IMR-90 (cell line): ENCODE measurements around the gene TNNI2. TPM values are rescaled to one million over a fixed set of nuclear protein-coding genes. Genes with fewer than 3 reads are reported as not detected.

Experiments
- ATAC-seq: fragments of 200-7000 bp; cut with Tn5 transposase; 2 replicates; pipeline ENCODE4 v1.9.1; 2020; ENCODE audit warnings: low read depth, mild to moderate bottlenecking, moderate library complexity
- BruUV-seq: library from RNA; stranded (reverse); fragments of 400-500 nt; replicated peaks from 2 replicates; lab custom pipeline; 2021; lab: Mats Ljungman, UMichigan
- CTCF ChIA-PET: fragments of 300-600 bp; formaldehyde crosslinking; extraction: SDS; loops from one replicate; lab custom pipeline; 2021; ENCODE audit warnings: antibody characterized with exemption; lab: Yijun Ruan, JAX
- POLR2A ChIA-PET: fragments of 300-600 bp; sonication (Branson Sonifier 250); formaldehyde crosslinking; loops from one replicate; lab custom pipeline; 2022; ENCODE audit warnings: antibody characterized with exemption; ENCODE audit not compliant: unreplicated experiment; lab: Charles Lee
- DNase-seq: peaks from one replicate; pipeline ENCODE4 v3.0.0; 2013
- H2AFZ ChIP-seq: replicated peaks from 2 replicates; pipeline ENCODE3; 2013; ENCODE audit warnings: low read length, mild to moderate bottlenecking; ENCODE audit not compliant: poor library complexity
- H2AK5ac ChIP-seq: 2 replicates; pipeline ENCODE4 v1.6.1; 2013; ENCODE audit warnings: low read depth, low read length, inconsistent platforms
- H2AK9ac ChIP-seq: replicated peaks from 2 replicates; pipeline ENCODE3; 2013; ENCODE audit warnings: mild to moderate bottlenecking, low read depth, low read length, moderate library complexity; ENCODE audit not compliant: poor library complexity
- H2BK120ac ChIP-seq: 2 replicates; pipeline ENCODE4 v1.6.1; 2013; ENCODE audit warnings: low read depth, low read length, inconsistent platforms
- H2BK15ac ChIP-seq: 3 replicates; pipeline ENCODE4 v1.6.1; 2013; ENCODE audit warnings: low read depth, low read length, inconsistent platforms
- H2BK20ac ChIP-seq: 2 replicates; pipeline ENCODE4 v1.6.1; 2013; ENCODE audit warnings: low read depth, mild to moderate bottlenecking, inconsistent platforms, low read length, moderate library complexity
- H2BK5ac ChIP-seq: 2 replicates; pipeline ENCODE4 v1.6.1; 2013; ENCODE audit warnings: mild to moderate bottlenecking, low read depth, low read length, inconsistent platforms; ENCODE audit not compliant: poor library complexity, severe bottlenecking
- H3K14ac ChIP-seq: replicated peaks from 2 replicates; pipeline ENCODE4 v1.6.1; 2013; ENCODE audit warnings: low read depth, low read length, inconsistent platforms
- H3K18ac ChIP-seq: 2 replicates; pipeline ENCODE4 v1.6.1; 2013; ENCODE audit warnings: low read depth, low read length, control low read depth
- H3K23ac ChIP-seq: 2 replicates; pipeline ENCODE4 v1.6.1; 2013; ENCODE audit warnings: low read depth, low read length, inconsistent platforms
- H3K27ac ChIP-seq: 2 replicates; pipeline ENCODE4 v1.5.1; 2013; ENCODE audit warnings: mild to moderate bottlenecking, control low read depth, low read length; ENCODE audit not compliant: insufficient read depth
- H3K27me3 ChIP-seq: 2 replicates; pipeline ENCODE4 v1.6.1; 2013; ENCODE audit warnings: low read length; ENCODE audit not compliant: control insufficient read depth, insufficient read depth
- H3K36me3 ChIP-seq: 2 replicates; pipeline ENCODE4 v1.6.1; 2013; ENCODE audit warnings: low read length, mixed read lengths; ENCODE audit not compliant: control insufficient read depth, insufficient read depth
- H3K4ac ChIP-seq: 2 replicates; pipeline ENCODE4 v1.6.1; 2013; ENCODE audit warnings: low read depth, low read length, inconsistent platforms
- H3K4me1 ChIP-seq: 2 replicates; pipeline ENCODE4 v1.6.1; 2013; ENCODE audit warnings: low read length, mixed read lengths; ENCODE audit not compliant: control insufficient read depth, insufficient read depth
- H3K4me2 ChIP-seq: 2 replicates; pipeline ENCODE4 v1.6.1; 2013; ENCODE audit warnings: low read depth, mild to moderate bottlenecking, control low read depth, low read length, moderate library complexity
- H3K4me3 ChIP-seq: 2 replicates; pipeline ENCODE4 v1.5.1; 2013; ENCODE audit warnings: low read depth, mild to moderate bottlenecking, control low read depth, low read length, moderate library complexity; ENCODE audit not compliant: insufficient read depth
- H3K56ac ChIP-seq: 2 replicates; pipeline ENCODE4 v1.6.1; 2013; ENCODE audit warnings: low read length, inconsistent platforms; ENCODE audit not compliant: insufficient read depth; ENCODE audit errors: extremely low read depth
- H3K79me1 ChIP-seq, 2 experiments: 2 replicates each; pipeline ENCODE4 v1.6.1; 2013; ENCODE audit warnings: low read length in 2 of 2, inconsistent platforms in 1 of 2, low read depth in 1 of 2
- H3K9ac ChIP-seq: 2 replicates; pipeline ENCODE4 v1.6.1; 2013; ENCODE audit warnings: low read depth, low read length, control low read depth
- H3K9me1 ChIP-seq: 2 replicates; pipeline ENCODE4 v1.6.1; 2013; ENCODE audit warnings: low read length, inconsistent platforms; ENCODE audit not compliant: insufficient read depth
- H3K9me3 ChIP-seq: 2 replicates; pipeline ENCODE4 v1.6.1; 2013; ENCODE audit warnings: low read length; ENCODE audit not compliant: control insufficient read depth, insufficient read depth
- H4K20me1 ChIP-seq: 2 replicates; pipeline ENCODE4 v1.6.1; 2013; ENCODE audit warnings: low read length, inconsistent platforms; ENCODE audit not compliant: insufficient read depth
- H4K5ac ChIP-seq: 2 replicates; pipeline ENCODE4 v1.6.1; 2013; ENCODE audit warnings: mild to moderate bottlenecking, low read depth, low read length, control low read depth
- H4K8ac ChIP-seq, 2 experiments: 2 replicates each; pipeline ENCODE4 v1.6.1; 2013; ENCODE audit warnings: low read depth in 2 of 2, low read length in 2 of 2, control low read depth in 1 of 2, inconsistent platforms in 1 of 2
- H4K91ac ChIP-seq: 2 replicates; pipeline ENCODE4 v1.6.1; 2013; ENCODE audit warnings: low read depth, low read length, inconsistent platforms; ENCODE audit not compliant: insufficient read depth
- ELK1 ChIP-seq: fragments of 150-350 bp; IDR thresholded peaks from 2 replicates; pipeline ENCODE4 v1.6.1; 2016; ENCODE audit warnings: low read depth, mild to moderate bottlenecking, low read length, moderate library complexity, borderline replicate concordance
- FOS ChIP-seq: fragments of 150-350 bp; IDR thresholded peaks from 2 replicates; pipeline ENCODE4 v1.6.1; 2016; ENCODE audit warnings: low read depth, low read length
- MAZ ChIP-seq: IDR thresholded peaks from 2 replicates; pipeline ENCODE4 v1.6.1; 2012; ENCODE audit warnings: low read depth, mild to moderate bottlenecking, low read length, improper control_type of control experiment, moderate library complexity, borderline replicate concordance
- NFE2L2 ChIP-seq: fragments of 150-350 bp; IDR thresholded peaks from 2 replicates; pipeline ENCODE4 v1.6.1; 2016; ENCODE audit warnings: low read depth, mild to moderate bottlenecking, low read length
- RAD21 ChIP-seq: IDR thresholded peaks from 2 replicates; pipeline ENCODE4 v1.6.1; 2012; ENCODE audit warnings: low read length, improper control_type of control experiment
- SMC3 ChIP-seq: fragments of 150-350 bp; IDR thresholded peaks from 2 replicates; pipeline ENCODE4 v1.6.1; 2016; ENCODE audit warnings: low read depth, mild to moderate bottlenecking, antibody characterized with exemption, low read length, moderate library complexity
- WGBS, 2 experiments: methylation state at CpG; one replicate each; pipeline versions ENCODE4 v1.1.5 to v1.1.7; 2013; ENCODE audit warnings: missing lambda C conversion rate in 2 of 2; ENCODE audit not compliant: insufficient read length in 1 of 2; ENCODE audit errors: extremely low coverage in 2 of 2; 5-methylcytosine and 5-hydroxymethylcytosine counted together
- dilution Hi-C: fragments of 300-500 bp; cut with HindIII; formaldehyde crosslinking; loops from one replicate; pipeline ENCODE4 v1.14.3; 2018; ENCODE audit warnings: low sequenced_read_pairs; ENCODE audit not compliant: unreplicated experiment
- in situ Hi-C: fragments of 300-500 bp; cut with MboI; formaldehyde crosslinking; loops from 3 replicates; pipeline ENCODE4 v1.14.3; 2019; ENCODE audit warnings: low sequenced_read_pairs, inconsistent platforms, mixed read lengths
- intact Hi-C: fragments of 100-400 bp; cut with micrococcal nuclease; formaldehyde crosslinking; loops from 2 replicates; pipeline ENCODE4 v1.10.0; 2022
- polyA plus RNA-seq, 3 experiments: library from polyadenylated mRNA; depleted of rRNA; stranded (reverse); fragments of >200 nt; gene quantifications; 2 replicates each; pipeline ENCODE4 v1.2.3, GENCODE V29; 2012; ENCODE audit warnings: low replicate concordance in 1 of 3
- total RNA-seq: library from RNA; depleted of rRNA; stranded (reverse); fragments of >200 nt; gene quantifications from 2 replicates; pipeline ENCODE4 v1.2.3, GENCODE V29; 2012

Gene TNNI2
- total and polyA plus RNA-seq, 2 of the 4 experiments (the other 2 are of a cell fraction) = not detected

DNA sequence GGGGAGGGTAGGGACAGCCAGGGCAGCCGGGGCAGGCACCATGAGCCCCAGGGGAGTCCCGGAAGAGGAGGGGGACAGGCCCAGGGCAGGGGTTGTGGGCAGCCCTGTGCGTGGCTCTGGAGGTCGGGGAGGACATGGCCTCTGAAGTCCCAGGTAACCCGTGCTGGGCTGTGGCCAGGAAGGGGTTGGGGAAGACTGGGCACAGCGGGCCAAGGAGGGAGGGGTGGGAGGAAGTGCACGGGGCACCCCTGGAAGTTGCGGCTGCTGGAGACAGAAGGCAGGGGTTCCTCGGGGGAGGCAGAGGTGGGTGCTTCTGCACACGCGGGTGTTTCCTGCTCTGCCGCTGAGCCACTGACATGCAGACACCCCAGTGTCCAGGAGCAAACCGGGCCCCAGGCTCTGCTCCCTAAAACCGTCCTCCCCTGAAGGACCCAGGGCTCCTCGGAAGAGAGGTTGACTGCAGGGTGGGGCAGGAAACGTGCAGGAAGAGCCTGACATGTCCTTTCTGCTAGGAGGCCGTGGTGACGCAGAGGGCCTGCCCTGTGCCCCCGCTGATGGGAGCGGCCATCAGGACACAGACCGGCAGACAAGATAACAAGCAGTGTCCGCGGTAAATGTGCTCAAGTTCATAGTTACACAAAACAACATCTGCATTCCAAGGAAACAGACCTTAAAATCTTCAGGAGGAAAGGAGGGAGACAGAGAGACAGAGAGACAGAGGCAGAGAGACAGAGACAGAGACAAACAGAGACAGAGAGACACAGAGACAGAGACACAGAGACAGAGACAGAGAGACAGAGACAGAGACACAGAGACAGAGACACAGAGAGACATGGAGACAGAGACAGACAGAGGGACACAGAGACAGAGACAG is 5.7 kb downstream of the TNNI2 start:
- Histone ChIP-seq H3K27ac (no peak overlapping the region), H2AK9ac (no peak overlapping the region), H3K4ac (no peak overlapping the region), H3K23ac (no peak overlapping the region), H2AFZ (no peak overlapping the region), H3K56ac (no peak overlapping the region), H3K4me1 (no peaks in the 10 kb centered on the region), H3K18ac (no peak overlapping the region), H2BK15ac (no peak overlapping the region), H4K20me1 (no peaks in the 10 kb centered on the region), H2BK5ac (no peak overlapping the region), H3K4me2 (no peak overlapping the region), H3K14ac (no peak overlapping the region), H3K9ac (no peak overlapping the region), H3K27me3 (peaks cover 45% of the 10 kb centered on the region), H4K91ac (no peak overlapping the region), H3K36me3 (no peaks in the 10 kb centered on the region), H2BK120ac (no peak overlapping the region), H4K8ac (no peak overlapping the region), H2AK5ac (no peak overlapping the region), H3K4me3 (no peak overlapping the region), H2BK20ac (no peak overlapping the region), H4K5ac (no peak overlapping the region), H3K79me1 (no peaks in the 10 kb centered on the region), H3K9me3 (no peaks in the 10 kb centered on the region), H3K9me1 (no peaks in the 10 kb centered on the region)
- WGBS, 2 experiments = 60% methylated on average over 5 of the region's 23 CpGs; no CpG with 5 or more reads in 1 of the 2 experiments
- CTCF ChIA-PET = no interaction called here
- TF ChIP-seq SMC3 (no peak), FOS (no peak), MAZ (no peak), RAD21 (no peak), ELK1 (no peak), NFE2L2 (no peak)
- in situ Hi-C loops (no loop called here), intact Hi-C loops (no loop called here), dilution Hi-C loops (no loop called here)
- POLR2A ChIA-PET = no interaction called here
- BruUV-seq = no TSS peak
- no peak for DNase-seq
- no peak for ATAC-seq
